Activated CD8-positive, alpha-beta memory T cell treated with anti-CD3 and anti-CD28 coated beads, Interleukin-2, amount 50 U/mL, for 48 hours (primary cell): ENCODE results near the gene SLC9A9.
A peak's percentile ranks its signal among the peaks of the same experiment; 100 is the strongest.

Experiments
- DNase-seq: peaks from one replicate; pipeline ENCODE4 v3.0.0-alpha.2; 2020

The SLC9A9 gene

DNA sequence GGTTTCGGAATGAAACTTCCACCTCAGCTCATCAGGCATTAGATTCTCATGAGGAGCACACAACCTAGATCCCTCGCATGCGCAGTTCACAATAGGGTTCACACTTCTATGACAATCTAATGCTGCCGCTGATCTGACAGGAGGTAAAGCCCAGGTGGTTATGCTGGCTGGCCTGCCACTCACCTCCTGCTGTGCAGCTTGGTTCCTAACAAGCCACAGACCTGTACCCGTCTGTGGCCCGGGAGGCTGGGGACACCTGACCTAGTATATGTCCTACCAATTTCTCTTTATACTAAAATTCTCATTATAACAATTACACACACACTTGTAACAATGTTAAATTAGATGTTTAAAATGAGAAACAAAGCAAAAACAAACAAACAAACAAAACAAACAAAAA, 172.2 kb downstream of the SLC9A9 start:
- no peak for DNase-seq

DNA sequence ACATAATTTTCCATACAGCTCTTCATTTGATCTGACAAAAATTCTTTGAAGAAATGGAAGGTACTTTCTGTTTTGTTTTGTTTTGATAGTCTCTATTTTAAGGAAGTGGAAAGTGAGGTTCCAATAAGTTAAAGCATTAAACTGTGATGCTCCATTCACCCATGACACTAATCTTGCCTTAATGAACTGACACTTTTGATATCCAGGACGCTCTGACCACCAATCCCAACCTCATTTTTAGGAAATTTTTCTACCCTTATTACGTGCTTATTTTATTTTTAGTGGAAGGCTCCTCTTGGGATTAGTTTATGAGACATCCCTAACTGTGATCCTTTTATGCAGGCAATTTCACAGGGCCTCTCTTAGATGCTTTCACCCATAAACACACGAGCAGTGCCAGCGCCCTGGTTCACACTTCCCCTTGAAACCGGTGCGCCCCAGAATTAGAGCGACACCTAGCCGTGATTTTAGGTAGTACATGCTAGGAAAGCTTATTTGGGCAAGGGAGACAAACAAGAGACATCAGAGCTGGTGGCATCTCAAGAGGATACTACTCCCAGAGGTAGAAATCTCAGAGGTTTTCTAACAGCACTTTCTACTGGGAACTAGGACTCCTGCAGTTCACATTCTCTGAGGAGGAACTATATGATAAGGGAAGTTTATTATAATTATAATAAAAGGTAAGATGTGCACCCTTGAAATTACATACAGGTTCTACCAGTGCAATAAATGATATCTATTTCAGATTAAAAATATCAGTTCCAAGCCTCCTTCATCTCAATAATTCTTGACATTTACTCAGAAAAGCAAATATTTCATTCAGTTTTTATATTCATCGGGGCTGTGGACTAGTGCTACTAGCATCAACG, 173.9 kb downstream of the SLC9A9 start:
- DNase-seq: peak; percentile 86

DNA sequence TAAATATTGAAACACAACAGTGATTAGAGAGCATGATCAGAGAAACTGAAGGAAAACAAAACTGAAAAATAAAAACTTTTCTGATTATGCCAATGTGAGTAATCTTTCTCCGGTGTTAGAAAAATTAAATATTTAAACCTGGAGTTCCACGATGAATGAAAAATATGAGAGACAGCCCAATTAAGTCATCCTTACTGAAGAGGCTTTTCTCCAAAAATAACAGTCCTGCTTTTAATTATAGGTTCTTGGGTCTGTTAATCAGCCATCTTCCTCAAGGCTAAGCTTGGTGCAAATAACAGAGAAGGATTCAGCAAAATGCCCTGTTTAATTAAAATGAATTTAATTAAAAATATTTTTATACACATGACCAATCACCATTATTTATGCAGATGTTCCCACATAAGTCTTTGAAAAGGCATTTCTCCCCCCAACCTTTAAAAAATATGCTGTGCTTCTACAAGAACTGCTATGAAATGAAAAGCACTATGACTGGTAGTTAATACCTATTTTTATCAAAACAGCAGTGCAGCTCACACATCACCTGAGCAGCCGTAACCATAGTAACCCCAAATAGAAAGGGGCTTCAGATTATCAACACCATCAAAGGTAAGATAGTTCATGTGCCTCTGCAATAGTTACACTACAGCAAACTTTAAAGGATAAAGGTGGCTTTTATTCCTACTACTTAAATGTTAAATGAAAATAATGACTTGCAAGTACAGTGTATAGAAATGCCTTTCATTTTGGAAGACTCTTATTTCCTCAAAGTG, 175.7 kb downstream of the SLC9A9 start:
- DNase-seq: no peak

DNA sequence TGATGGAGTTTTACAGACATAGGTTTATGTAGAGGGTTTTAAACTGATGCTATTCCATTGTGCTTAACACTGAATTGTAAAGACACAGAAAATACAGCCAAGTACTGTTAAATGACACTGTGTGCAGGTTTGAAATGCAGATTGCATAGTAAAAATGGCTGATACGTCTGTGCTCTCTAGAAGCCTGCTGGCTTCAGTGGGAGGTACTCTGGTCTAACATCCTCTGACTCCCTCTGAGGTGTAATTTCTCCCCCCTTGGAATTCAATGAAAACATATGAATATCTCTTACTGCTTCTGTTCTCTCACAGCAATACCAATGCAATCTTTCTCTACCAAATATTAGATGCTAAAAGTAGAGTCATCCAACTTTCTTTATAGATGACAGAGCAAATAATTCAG, 176.6 kb downstream of the SLC9A9 start:
- no peak for DNase-seq

DNA sequence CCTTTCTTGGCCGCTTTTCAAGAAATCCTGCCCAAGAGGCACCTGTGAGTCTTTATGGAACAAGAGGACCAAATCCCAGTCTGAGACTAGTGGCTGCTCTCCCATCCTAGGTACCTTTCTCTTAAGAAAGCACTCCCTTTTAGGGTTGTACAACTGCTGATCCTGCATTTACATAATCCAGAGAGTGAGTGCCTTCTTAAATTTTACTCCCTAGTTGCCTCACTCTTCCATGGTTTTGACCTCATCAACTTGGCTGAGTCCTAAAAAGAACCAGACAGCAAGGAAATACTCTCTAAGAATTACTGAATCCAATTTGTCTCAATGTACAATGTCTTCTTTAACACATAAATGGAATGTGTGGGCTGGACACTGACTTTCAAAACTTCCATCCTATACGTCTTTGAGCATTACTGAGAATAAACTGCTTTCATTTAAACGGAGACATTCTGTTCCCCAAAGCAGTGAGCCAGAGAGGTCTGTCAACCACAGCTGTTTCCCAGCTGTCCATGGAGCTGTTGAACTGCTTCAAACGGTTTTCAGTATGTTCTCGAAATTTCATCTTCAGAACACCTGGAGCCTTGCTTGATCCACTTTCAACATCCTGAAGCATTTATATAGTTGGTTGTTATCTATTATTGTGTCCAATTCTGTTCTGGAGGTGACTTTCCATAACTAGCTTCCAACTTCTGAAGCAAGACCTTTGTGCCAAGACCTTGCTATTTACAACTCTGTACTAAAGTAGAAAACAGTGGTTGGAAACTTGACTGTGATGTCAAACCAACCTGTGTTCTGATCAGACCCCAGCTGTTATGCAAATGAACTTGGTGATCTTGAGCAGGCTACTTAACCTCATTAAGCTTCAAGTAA, 179.1 kb downstream of the SLC9A9 start:
- DNase-seq: no peak

DNA sequence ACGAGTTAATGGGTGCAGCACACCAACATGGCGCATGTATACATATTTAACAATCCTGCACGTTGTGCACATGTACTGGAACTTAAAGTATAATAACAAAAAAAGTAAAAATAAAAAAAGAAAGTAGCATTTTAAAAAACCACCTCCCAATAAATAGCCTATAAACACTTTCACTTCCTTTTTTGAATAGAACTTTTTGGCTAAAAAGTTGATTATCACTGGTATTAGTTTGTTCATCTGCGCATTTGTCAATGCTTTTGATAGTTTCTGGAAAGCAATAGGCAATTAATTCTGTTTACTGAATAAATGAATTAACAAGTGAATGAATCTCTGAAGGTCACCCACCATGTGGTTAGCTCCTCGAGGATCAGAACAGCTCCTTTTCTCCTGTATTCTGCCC, 179.9 kb downstream of the SLC9A9 start:
- DNase-seq: no peak

DNA sequence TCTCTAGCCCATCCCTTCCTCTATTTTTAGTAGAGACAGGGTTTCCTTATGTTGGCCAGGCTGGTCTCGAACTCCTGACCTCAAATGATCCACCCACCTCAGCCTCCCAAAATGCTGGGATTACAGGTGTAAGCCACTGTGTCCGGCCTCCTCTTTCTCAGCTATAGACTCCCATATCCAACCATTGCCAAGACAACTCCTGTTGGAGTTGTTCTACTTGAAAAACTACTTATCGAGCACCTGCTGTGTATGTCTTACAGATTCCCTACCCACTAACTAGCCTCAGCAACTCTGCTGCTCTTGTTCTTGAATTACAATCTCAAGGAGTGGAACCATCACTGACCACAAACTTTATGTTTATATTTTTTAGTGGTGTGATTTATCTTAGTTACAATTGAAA, 186.6 kb downstream of the SLC9A9 start:
- no peak for DNase-seq

DNA sequence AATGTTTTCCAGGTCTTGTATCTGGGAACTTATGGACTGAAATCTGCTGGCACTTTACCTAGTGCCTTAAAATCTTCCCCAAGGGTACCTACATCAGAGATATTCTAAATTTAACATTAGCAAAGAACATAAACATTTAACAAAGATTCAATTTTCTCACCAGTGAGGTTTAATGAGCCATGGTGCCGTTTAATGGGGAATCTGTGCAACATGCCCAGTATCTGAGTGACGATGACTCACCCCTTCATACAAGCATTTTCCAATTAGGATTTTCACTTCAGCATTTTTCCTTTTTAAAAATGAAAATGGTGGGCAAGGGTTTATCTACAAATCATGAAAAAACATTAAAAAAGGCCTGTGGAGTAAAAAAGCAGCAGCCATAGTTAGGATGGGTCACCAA, 189.4 kb downstream of the SLC9A9 start:
- DNase-seq: no peak

DNA sequence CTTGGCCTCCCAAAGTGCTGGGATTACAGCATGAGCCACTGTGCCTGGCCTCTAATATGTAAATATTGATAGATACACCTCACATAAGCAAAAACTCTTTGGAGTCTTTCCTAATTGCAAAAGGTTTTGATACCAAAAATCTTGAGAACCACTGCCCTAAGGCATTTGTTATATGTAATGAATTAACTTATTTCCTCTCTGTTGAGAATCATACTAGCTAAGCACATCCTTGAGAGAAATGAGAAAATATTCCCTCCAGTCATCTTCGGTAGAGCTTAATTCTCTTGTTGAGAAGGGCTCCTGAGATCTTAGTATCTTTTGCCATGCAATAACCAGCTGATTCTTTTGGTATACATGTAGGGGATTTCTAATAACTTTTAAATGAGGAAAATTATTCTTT, 190.2 kb downstream of the SLC9A9 start:
- DNase-seq: no peak

DNA sequence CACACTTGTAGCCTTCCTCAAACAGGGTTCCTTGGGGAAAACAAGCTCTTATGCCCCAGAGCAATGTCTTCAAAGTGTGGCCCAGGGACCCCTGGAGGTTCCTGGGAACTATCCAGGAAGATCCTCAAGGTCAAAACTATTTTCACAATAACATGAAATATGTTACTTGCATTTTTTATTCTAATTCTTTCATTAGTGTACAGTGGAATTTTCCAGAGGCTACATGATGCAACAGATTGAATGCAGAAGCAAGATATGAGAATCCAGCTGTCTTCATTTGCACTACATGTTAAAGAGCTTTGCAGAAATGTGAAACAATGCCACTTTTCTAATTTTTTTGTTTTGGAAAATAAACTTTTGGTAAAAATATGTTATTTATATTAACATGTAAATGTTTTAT, 190.9 kb downstream of the SLC9A9 start:
- no peak for DNase-seq

DNA sequence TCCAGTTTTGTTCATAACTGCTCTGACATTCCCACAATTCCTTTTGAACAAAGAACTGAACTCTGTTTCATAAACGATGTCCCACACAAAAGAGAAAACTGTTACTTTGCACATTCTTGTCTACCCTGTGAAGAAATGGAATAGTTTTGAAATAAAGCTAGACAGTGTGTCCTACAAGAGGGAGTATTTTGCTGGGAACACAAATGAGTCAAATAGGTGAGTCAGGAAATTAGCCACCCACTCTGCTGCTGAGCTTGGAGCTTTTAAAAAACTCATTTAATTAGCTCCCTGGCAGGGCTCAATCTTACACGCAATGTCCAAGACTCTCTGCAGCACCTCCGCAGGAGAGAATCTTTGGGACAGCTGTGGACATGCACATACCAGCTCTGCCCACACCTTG, 193.4 kb downstream of the SLC9A9 start:
- DNase-seq: no peak

DNA sequence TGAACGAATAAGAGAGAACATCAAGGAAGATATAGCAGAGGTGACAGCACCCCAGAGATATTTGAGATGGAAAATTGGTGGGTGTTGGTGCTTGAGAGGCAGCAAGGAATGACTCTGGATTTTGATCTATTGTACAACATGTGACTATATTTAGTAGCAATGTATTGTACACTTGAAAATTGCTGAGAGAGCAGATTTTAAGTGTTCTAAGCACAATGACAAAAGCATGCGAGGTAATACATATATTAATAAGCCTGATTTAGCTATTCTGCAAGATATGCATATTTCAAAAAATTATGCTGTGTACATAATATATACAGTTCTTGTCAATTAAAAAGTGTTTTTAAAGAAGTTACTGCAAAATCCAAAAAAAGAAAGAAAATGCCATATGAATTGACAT, 194.3 kb downstream of the SLC9A9 start:
- no peak for DNase-seq

DNA sequence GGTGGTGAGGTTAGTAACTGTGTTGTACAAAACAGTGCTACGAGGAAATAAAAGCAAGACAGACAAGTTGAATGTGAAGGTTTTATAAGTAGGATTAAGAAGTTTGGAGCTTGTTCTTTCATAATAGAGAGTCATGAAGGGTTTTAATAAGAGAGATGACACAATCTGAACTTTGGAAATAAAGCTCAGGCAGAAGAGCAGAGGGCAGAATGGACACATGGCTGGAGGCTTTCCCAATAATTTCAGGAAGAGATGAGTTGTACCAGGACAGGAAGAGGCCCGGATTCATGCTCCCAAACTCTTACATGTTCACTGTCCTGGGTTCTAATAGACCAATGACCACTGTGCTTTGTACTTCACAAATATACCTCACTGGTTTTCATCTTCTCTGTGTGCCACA, 194.8 kb downstream of the SLC9A9 start:
- DNase-seq: no peak

DNA sequence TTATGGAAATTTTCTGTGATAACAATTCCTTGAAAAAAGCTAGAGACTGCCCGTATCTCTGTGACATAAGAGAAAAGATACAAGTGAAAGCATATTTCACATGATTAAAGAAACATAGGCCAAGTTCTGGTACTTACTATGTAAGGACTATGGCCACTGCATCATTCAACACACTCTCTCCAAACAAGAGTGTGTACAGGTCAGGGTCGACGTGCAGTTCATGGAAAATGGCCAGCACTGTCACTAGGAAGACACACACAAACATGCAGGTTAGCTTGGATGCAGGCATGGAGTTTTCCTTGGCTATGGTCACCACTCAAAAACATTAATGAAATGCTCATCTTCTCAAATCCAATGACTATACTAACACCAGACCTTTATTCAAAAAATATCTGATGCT, 196.2 kb downstream of the SLC9A9 start:
- DNase-seq: no peak

DNA sequence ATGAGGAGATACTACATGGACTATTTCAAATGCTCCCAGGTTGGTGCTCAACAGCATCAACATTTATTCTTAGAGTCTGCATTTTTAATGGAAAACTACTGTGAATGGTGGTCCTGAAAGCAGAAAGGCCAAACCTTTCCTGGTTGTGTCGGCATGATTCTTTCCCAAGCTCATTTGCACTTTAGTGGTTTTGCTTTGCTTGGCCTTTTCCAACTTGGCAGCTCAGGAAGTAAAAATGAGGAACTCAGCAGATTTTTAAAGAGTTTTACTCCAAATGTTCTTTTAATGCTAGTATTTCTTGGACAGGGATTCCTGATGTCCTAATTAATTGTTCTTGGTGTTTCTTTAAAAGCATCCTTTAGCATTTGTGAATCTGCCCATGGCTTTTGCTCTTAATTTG, 197.4 kb downstream of the SLC9A9 start:
- no peak for DNase-seq

DNA sequence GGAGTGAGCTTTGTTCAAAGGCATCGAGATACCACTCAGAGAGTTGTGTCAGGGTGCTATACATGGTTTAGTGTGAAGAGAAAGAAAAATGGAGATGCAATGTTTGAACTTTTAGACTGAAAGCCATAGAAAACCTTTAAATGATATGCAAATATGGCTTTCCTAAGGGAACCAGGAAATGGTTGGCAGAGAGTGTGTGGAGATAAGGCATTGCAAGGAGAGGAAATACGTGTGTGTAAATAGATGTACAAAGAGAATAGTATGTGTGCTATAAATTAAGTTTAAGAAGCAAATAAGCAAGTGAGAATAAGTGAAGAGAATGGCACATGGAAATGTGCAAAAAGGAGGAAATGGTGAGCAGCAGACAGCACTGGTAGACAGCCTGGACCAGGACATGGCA, 198.1 kb downstream of the SLC9A9 start:
- no peak for DNase-seq

DNA sequence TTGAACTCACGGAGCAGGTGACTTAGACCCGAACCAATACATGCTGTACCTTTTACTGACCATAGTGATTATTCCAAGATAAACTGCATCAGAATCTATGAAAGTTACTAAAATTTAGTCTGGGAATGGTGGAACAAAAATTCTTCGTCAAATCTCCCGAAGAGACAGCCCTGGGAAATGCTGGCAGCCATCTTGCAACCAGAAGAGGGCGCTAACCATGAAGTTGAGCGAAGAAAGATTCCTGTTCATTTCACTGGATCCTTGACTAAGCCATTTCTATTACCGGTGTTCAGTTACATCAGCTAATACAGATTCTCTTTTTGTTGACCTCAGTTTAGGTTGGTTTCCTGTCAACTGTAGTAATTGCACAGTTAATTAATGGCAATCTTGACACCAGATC, 199.6 kb downstream of the SLC9A9 start:
- DNase-seq: no peak

DNA sequence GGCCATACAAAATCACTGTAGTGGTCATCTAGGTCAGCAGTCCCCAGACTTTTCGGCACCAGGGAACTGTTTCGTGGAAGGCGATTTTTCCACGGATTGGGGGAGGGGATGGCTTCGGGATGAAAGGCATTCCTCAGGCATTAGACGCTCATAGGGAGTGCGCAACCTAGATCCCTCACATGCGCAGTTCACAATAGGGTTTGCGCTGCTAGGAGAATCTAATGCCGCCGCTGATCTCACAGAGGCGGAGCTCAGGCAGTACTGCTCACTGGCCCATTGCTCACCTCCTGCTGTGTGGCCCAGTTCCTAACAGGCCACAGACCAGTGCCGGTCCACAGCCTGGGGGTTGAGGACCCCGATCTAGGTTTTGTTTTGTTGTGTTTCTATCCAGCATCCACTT, 200.1 kb downstream of the SLC9A9 start:
- DNase-seq: no peak

DNA sequence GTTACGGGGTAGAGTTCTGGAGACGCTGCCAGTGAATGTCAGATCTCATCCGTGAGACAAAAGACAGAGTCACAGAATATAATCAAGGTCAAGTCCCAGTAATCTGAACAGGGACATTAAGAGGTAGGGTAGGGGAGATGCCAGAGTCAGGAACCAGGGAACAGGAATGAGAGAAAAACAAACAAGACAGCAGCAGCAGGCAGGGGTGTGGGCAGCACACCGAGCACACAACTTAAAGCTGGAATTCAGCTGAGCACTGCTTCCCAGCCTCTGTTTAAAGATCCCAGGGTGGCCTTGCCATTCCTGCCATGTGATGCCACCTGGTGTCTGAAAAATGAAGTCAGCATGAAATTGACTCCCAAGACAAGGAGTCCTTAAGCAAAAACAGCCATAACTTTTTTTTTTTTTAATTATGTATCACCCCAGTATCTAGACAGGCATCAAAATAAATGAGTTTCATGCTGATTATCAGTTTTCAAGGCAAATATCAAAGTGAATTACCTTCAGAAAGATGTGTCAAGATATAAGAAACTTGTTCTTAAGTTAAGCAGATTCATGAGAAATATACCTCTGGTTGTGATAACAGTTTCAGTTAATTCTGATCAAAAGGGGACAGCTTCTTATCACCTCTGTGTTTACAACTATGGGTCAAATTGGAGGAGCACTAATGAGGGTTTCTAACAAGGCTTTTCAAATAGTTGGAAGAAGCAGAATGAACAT, 203.7 kb downstream of the SLC9A9 start:
- DNase-seq: no peak

DNA sequence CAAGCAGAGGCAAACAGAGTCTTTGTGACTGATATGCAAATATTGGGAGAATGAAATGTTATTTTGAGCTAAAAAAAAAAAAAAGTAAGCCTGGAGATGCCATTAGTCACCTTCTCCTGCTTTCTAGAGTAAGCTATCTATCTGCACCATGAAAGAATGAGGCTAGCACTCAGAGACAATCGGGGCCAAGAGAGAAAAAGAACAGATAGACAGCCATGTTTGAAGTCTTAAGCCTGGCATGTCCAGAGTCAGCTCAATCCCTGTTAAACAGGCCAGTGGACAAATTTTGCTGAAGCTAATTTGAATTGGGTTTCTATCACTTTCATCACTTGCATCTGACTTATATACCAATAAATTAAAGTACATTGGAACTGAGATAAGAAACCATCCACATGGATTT, 204.4 kb downstream of the SLC9A9 start:
- DNase-seq: no peak

DNA sequence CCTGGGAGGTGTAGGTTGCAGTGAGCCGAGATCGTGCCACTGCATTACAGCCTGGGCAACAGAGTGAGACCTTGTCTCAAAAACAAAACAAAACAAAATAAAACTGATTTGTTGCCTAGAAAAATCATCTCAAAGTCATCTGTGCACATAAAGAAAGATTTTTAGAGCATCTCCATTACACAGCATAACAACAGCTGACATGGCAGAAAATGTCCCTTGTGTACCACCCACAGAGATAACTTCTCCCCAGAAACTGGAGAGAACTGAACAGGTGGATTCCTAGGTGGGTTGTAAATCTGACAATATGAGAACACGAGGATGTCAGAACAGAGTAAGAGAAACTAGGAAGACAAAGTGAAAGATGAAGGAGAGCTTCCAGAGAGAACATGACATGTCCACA, 207.5 kb downstream of the SLC9A9 start:
- no peak for DNase-seq

DNA sequence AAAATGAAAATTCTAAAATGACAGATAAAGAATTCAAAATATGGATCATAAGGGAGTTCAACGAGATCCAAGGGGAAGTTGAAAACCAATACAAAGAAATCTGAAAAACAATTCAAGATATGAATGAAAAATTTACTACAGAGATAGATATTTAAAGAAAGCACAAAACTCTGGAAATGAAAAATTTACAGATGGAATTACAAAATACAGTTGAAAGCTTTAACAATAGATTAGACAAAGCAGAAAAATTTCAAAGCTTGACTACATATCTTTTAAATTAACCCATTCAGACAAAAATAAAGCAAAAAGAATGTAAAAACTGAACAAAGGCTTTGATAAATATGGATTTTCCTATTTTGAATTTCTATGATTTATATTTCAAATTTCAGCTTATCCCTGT, 211.1 kb downstream of the SLC9A9 start:
- DNase-seq: no peak

DNA sequence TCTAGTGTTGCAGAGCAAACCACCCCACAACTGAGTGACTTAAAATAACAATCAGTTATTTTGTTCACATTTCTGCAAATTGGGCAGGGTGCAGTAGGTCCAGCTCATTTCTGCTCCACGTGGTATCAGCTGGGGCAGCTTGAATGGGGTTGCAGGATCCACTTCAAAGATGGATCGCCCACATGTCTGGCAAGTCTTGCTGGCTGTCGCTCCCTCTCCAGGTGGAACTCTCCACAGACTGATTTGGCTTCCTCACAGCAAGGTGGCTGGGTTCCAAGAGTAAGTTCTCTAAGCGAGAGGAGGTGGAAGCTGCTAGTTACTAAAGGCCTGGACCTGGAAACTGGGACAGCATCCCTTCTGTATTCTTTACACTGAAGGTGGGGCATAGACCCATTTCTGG, 213.3 kb downstream of the SLC9A9 start:
- no peak for DNase-seq
